ENCODE measurements around the gene ETS2.

ETS2 gene

DNA sequence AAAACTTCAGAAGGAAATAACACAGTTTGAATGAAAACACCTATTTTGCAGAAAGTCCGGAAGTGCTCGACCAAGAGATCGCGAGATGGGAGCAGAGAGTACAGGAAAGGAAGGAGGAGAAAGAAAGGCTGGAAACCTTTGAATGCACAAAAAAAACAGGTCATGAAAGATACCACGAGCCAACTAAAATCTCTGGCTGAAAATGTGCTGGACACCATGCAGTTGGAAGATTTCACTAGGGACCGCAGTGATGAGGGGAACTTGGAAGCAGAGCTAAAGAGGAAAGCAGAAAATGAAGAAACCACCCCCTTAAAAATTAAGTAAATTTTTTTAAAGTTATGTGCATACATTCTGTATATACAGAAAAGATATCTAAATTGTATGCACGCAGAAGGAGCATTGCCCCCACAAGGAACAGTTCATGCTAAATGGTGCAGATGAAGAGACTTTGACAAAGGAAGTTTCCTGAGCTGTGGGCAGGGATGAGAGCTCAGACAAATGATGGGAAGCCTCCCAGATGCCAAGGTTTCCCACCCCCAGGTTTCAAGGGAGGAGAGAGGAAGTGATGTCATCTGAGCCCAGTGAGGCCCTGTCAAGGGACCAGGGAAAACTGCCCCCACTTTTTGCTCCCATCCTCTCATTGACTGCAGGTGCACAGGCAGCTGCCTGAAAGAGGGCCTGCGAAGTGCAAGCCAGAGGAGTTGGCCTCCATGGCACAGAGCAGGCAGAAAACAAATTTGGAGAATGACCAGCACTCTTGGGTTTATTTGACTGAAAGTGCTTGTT lies 52.5 kb downstream of the ETS2 start:
- peaks cover 10% of the 10 kb centered on the region for H3K4me1 Mint-ChIP-seq
- H3K4me3 Mint-ChIP-seq: no peak overlapping the region
- H3K27me3 Mint-ChIP-seq (ENCODE audit: low read depth, poor library complexity): peaks cover 10% of the 10 kb centered on the region
- no peak overlapping the region for H3K27ac Mint-ChIP-seq
- no peak for DNase-seq
- H3K36me3 Mint-ChIP-seq (ENCODE audit: low read depth): no peaks in the 10 kb centered on the region
- H3K9me3 Mint-ChIP-seq: no peaks in the 10 kb centered on the region
- TF ChIP-seq, protein P1, sequence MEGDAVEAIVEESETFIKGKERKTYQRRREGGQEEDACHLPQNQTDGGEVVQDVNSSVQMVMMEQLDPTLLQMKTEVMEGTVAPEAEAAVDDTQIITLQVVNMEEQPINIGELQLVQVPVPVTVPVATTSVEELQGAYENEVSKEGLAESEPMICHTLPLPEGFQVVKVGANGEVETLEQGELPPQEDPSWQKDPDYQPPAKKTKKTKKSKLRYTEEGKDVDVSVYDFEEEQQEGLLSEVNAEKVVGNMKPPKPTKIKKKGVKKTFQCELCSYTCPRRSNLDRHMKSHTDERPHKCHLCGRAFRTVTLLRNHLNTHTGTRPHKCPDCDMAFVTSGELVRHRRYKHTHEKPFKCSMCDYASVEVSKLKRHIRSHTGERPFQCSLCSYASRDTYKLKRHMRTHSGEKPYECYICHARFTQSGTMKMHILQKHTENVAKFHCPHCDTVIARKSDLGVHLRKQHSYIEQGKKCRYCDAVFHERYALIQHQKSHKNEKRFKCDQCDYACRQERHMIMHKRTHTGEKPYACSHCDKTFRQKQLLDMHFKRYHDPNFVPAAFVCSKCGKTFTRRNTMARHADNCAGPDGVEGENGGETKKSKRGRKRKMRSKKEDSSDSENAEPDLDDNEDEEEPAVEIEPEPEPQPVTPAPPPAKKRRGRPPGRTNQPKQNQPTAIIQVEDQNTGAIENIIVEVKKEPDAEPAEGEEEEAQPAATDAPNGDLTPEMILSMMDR (IDR thresholded peaks at IDR 0.05): no peak

DNA sequence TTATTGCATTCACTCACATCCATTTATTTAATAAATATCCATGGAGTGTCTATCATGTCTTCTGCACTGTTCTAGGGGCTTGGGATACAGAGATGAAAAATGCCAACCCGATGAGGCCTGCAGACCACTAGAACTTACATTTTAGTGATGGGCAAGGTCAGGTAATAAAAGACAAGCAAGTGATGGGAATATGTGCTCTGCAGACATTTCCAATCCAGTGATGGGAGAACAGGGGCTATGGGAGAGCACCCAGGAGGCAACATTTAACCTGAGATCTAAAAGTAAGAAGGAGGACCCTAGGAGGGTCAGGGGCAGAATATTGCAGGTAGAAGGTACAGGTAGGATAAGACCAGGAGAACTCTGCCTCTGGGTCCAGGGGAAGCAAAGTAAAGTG lies 53.1 kb downstream of the ETS2 start:
- no peaks in the 10 kb centered on the region for H3K9me3 Mint-ChIP-seq
- no peak for DNase-seq
- no peaks in the 10 kb centered on the region for H3K36me3 Mint-ChIP-seq (ENCODE audit: low read depth)
- peaks cover 10% of the 10 kb centered on the region for H3K27me3 Mint-ChIP-seq (ENCODE audit: low read depth, poor library complexity)
- H3K4me1 Mint-ChIP-seq: peaks cover 10% of the 10 kb centered on the region
- TF ChIP-seq, protein P1 (IDR thresholded peaks at IDR 0.05): no peak
- no peak overlapping the region for H3K4me3 Mint-ChIP-seq
- H3K27ac Mint-ChIP-seq: no peak overlapping the region

DNA sequence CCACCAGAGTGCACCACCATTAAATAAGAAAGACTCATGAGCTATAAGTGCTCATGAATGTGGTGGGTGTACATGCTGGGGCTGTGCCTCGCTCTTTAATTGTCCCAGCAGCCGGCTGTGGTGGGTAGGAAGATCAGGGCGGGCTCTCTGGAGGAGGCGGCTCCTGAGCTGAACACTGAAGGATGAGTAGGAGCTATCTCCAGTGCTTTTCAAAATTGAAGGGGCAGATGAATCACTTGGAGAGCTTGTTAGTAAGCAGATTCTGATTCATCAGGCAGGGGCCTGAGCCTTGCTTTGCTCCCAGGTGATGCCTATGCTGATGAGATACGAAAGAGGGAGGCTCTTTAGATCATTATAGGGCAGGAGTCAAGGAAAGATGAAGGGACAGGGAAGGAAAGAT lies 54.1 kb downstream of the ETS2 start:
- no peak for DNase-seq
- TF ChIP-seq, protein P1 (IDR thresholded peaks at IDR 0.05): no peak
- Mint-ChIP-seq H3K4me3 (no peak overlapping the region), H3K27ac (no peak overlapping the region), H3K9me3 (no peaks in the 10 kb centered on the region), H3K4me1 (peaks cover 10% of the 10 kb centered on the region), H3K36me3 (ENCODE audit: low read depth) (no peaks in the 10 kb centered on the region), H3K27me3 (ENCODE audit: low read depth, poor library complexity) (peaks cover 6% of the 10 kb centered on the region)

DNA sequence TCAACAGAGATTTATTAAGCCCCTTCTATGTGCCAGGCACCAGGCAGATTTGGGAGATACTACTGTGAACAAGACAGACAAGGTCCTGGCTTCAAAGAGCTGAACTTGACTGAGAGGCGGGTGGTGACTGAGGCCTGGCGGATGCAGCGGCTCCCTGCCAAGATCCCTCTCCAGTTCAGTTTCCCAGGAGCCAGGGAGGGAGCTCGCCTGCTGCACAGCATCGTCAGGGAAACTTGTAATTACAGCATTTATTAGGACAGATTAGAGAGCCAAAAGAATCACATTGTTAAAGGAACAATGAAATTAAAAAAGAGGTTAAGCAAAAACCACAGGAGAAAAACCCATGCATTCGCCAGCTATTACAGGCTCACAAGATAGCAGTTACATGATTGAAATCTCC lies 55.3 kb downstream of the ETS2 start:
- H3K27ac Mint-ChIP-seq: no peak overlapping the region
- TF ChIP-seq, protein P1 (IDR thresholded peaks at IDR 0.05): no peak
- DNase-seq: no peak
- no peaks in the 10 kb centered on the region for H3K9me3 Mint-ChIP-seq
- peaks cover 6% of the 10 kb centered on the region for H3K27me3 Mint-ChIP-seq (ENCODE audit: low read depth, poor library complexity)
- no peaks in the 10 kb centered on the region for H3K36me3 Mint-ChIP-seq (ENCODE audit: low read depth)
- H3K4me1 Mint-ChIP-seq: peaks cover 10% of the 10 kb centered on the region
- H3K4me3 Mint-ChIP-seq: no peak overlapping the region

DNA sequence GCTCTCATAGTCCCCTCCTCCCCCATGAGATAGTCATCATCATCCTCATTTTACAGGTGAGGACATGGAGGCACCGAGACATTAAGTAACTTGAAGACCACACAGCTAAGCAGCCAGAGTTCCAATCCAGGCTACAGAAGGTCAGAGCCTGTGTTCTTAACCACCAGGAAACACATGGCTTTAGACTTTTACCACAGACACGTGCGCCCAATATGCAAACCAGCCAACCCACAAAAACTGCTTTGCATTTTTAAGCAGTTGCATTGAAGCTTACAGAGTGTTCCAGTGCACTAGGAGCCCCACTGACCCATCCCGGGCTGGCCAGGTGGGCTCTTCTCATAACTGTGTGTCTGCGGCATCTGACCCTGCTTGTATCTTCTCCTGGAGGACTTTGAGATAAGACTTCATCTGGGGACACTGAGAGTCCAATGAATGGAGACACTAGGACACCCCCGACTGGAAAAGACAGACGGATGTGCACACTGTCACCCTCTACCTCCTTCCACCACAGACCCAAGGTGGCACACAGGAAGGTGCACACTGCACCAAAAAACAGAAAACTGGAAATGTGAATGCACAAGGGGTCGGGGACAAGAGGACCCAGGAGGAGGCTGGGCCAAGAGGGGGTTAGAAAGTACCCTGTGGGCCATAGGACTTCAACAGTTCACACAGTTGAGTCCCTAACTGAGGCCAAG lies 56.4 kb downstream of the ETS2 start:
- Mint-ChIP-seq H3K27ac (no peak overlapping the region), H3K4me3 (no peak overlapping the region), H3K36me3 (ENCODE audit: low read depth) (no peaks in the 10 kb centered on the region), H3K27me3 (ENCODE audit: low read depth, poor library complexity) (peaks cover 6% of the 10 kb centered on the region), H3K4me1 (peaks cover 10% of the 10 kb centered on the region), H3K9me3 (peaks cover 6% of the 10 kb centered on the region)
- TF ChIP-seq, protein P1 (IDR thresholded peaks at IDR 0.05): no peak
- no peak for DNase-seq

Data from nephron progenitor cell (in vitro differentiated cells).